Activated T-cell treated with anti-CD3 and anti-CD28 coated beads, Interleukin-2, amount 50 U/mL, for 72 hours (primary cell): ENCODE data around the gene FOXP1. TPM values are rescaled to one million over a fixed set of nuclear protein-coding genes. Genes with fewer than 3 reads are reported as not detected.
A peak's percentile ranks its signal among the peaks of the same experiment; 100 is the strongest.

Experiments used
- ATAC-seq, 2 donors: fragments of 150-1000 bp; cut with Tn5 transposase; replicated peaks in 1 of 2; 2 replicates each; pipeline ENCODE4 v1.10.0; 2021; ENCODE audit warnings: moderate library complexity in 2 of 2, mild to moderate bottlenecking in 1 of 2
- DNase-seq, 2 donors: peaks; one replicate each; pipeline ENCODE4 v3.0.0; 2021 to 2022; ENCODE audit warnings: mixed read lengths in 1 of 2
- H3K27ac Mint-ChIP-seq: one replicate; pipeline ENCODE4 v1.8.0; 2022; ENCODE audit warnings: mild to moderate bottlenecking, moderate library complexity, mixed read lengths
- H3K27me3 Mint-ChIP-seq: one replicate; pipeline ENCODE4 v1.8.0; 2022; ENCODE audit warnings: low read depth, mixed read lengths
- H3K36me3 Mint-ChIP-seq, 2 donors: one replicate each; pipeline ENCODE4 v1.8.0; 2022; ENCODE audit warnings: mixed read lengths in 2 of 2, mild to moderate bottlenecking in 1 of 2; ENCODE audit not compliant: insufficient read depth in 2 of 2
- H3K4me1 Mint-ChIP-seq: one replicate; pipeline ENCODE4 v1.8.0; 2022; ENCODE audit warnings: low read depth, mixed read lengths
- H3K4me3 Mint-ChIP-seq, 2 donors: one replicate each; pipeline ENCODE4 v1.8.0; 2022; ENCODE audit warnings: mild to moderate bottlenecking in 2 of 2, mixed read lengths in 2 of 2, moderate library complexity in 2 of 2
- H3K9me3 Mint-ChIP-seq, 2 donors: one replicate each; pipeline ENCODE4 v1.8.0; 2022; ENCODE audit warnings: mixed read lengths in 2 of 2
- total RNA-seq, 2 donors: library from RNA; stranded (reverse); gene quantifications; one replicate each; pipeline ENCODE4 v1.2.3, GENCODE V29; 2022

Gene FOXP1
- total RNA-seq, 2 donors from 2014 or later: 124 to 156 TPM

GRCh38 chr3:71104556-71104955 is 479.0 kb downstream of the FOXP1 start:
- Mint-ChIP-seq H3K27me3 (no peaks in the 10 kb centered on the region), H3K4me1 (peaks cover 94% of the 10 kb centered on the region), H3K9me3 (no peaks in the 10 kb centered on the region), H3K4me3 (peak overlapping the region in 1 of 2 donors; percentile 47), H3K27ac (peak overlapping the region; percentile 26), H3K36me3 (peaks cover 3 to 16% of the 10 kb centered on the region in 2 donors)
- no peak for ATAC-seq
- no peak for DNase-seq

DNA sequence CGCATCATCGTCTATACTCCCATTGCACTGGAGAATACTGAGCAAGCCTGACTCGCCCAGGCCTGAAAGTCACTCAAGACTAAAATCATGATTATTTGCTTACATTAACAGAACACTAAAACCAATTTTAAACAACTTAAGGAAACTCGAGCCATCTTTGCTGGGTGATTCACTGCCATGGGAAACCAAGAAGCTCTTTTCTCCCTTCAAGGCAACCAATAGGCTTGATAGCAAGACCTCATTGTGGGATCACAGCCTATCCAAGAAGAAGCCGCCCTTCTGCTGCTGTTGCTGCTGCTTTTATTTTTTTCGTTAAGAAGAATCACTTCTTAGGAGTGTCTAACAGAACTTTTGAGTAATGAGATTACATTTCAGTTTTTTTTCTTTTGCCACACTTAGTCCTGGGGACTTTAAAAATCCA is 479.4 kb downstream of the FOXP1 start:
- peaks cover 94% of the 10 kb centered on the region for H3K4me1 Mint-ChIP-seq

GRCh38 chr3:71103430-71103921 is 480.1 kb downstream of the FOXP1 start:
- no peaks in the 10 kb centered on the region for H3K9me3 Mint-ChIP-seq
- peak overlapping the region; percentile 23 to 47 for H3K4me3 Mint-ChIP-seq
- H3K27ac Mint-ChIP-seq: no peak overlapping the region
- DNase-seq: no peak
- ATAC-seq: no peak
- H3K27me3 Mint-ChIP-seq: no peaks in the 10 kb centered on the region
- H3K4me1 Mint-ChIP-seq: peaks cover 94% of the 10 kb centered on the region
- peaks cover 3 to 15% of the 10 kb centered on the region in 2 donors for H3K36me3 Mint-ChIP-seq

More for the DNA sequence above, 479.4 kb downstream of the FOXP1 start:
- no peaks in the 10 kb centered on the region for H3K9me3 Mint-ChIP-seq
- DNase-seq: no peak
- peak overlapping the region; percentile 39 for H3K27ac Mint-ChIP-seq
- peaks cover 3 to 15% of the 10 kb centered on the region in 2 donors for H3K36me3 Mint-ChIP-seq
- no peaks in the 10 kb centered on the region for H3K27me3 Mint-ChIP-seq
- H3K4me3 Mint-ChIP-seq: peak overlapping the region in 1 of 2 donors; percentile 47
- peak in 1 of 2 donors; percentile 14 for ATAC-seq

GRCh38 chr3:71102111-71102983 is 481.2 kb downstream of the FOXP1 start:
- ATAC-seq (no peak), DNase-seq (no peak)
- Mint-ChIP-seq H3K4me1 (peaks cover 95% of the 10 kb centered on the region), H3K4me3 (peak overlapping the region; percentile 74 to 77), H3K36me3 (peaks cover 2 to 16% of the 10 kb centered on the region in 2 donors), H3K9me3 (no peaks in the 10 kb centered on the region), H3K27me3 (no peaks in the 10 kb centered on the region), H3K27ac (peak overlapping the region; percentile 84)

DNA sequence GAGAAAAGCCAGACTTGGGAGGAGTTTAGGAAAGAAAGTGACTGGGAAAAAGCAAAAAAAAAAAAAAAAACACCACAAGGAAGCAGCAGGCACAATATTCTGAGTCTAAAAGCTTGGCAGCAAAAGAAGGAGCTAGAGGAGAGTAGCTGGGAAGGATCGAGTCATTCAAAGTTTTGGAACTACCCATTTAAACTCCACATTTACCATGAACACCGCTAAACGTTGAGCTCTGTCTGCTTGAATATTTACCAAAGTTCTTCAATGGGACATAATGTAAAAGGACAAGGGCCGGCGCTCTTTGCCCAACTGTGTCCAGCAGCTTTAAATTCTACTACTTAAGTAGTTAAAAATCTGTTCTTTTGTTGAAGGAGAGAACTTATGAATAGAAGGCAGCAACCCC is 481.9 kb downstream of the FOXP1 start:
- H3K36me3 Mint-ChIP-seq: peaks cover 2 to 14% of the 10 kb centered on the region in 2 donors
- H3K27ac Mint-ChIP-seq: peak overlapping the region; percentile 84
- DNase-seq (no peak), ATAC-seq (no peak)
- no peaks in the 10 kb centered on the region for H3K9me3 Mint-ChIP-seq
- H3K4me1 Mint-ChIP-seq: peaks cover 99% of the 10 kb centered on the region
- peak overlapping the region; percentile 74 to 77 for H3K4me3 Mint-ChIP-seq
- H3K27me3 Mint-ChIP-seq: no peaks in the 10 kb centered on the region

GRCh38 chr3:71101014-71101413 is 482.5 kb downstream of the FOXP1 start:
- ATAC-seq (peak; percentile 36 to 46), DNase-seq (no peak)
- Mint-ChIP-seq H3K27me3 (no peaks in the 10 kb centered on the region), H3K36me3 (peaks cover 2 to 11% of the 10 kb centered on the region in 2 donors), H3K4me3 (peak overlapping the region; percentile 74 to 77), H3K4me1 (peaks cover 99% of the 10 kb centered on the region), H3K27ac (peak overlapping the region; percentile 84), H3K9me3 (no peaks in the 10 kb centered on the region)

GRCh38 chr3:71099997-71100719 is 483.4 kb downstream of the FOXP1 start:
- H3K4me1 Mint-ChIP-seq: peaks cover 99% of the 10 kb centered on the region
- DNase-seq (no peak), ATAC-seq (peak; percentile 61 to 64)
- H3K27me3 Mint-ChIP-seq: no peaks in the 10 kb centered on the region
- H3K9me3 Mint-ChIP-seq: no peaks in the 10 kb centered on the region
- H3K27ac Mint-ChIP-seq: peak overlapping the region; percentile 84
- peaks cover 2 to 8% of the 10 kb centered on the region in 2 donors for H3K36me3 Mint-ChIP-seq
- peak overlapping the region; percentile 74 to 77 for H3K4me3 Mint-ChIP-seq

GRCh38 chr3:71097557-71097956 is 486.0 kb downstream of the FOXP1 start:
- Mint-ChIP-seq H3K4me1 (peaks cover 99% of the 10 kb centered on the region), H3K36me3 (peaks cover 5 to 11% of the 10 kb centered on the region in 2 donors), H3K27me3 (no peaks in the 10 kb centered on the region), H3K4me3 (no peak overlapping the region), H3K27ac (peak overlapping the region; percentile 67), H3K9me3 (no peaks in the 10 kb centered on the region)
- no peak for DNase-seq
- no peak for ATAC-seq

DNA sequence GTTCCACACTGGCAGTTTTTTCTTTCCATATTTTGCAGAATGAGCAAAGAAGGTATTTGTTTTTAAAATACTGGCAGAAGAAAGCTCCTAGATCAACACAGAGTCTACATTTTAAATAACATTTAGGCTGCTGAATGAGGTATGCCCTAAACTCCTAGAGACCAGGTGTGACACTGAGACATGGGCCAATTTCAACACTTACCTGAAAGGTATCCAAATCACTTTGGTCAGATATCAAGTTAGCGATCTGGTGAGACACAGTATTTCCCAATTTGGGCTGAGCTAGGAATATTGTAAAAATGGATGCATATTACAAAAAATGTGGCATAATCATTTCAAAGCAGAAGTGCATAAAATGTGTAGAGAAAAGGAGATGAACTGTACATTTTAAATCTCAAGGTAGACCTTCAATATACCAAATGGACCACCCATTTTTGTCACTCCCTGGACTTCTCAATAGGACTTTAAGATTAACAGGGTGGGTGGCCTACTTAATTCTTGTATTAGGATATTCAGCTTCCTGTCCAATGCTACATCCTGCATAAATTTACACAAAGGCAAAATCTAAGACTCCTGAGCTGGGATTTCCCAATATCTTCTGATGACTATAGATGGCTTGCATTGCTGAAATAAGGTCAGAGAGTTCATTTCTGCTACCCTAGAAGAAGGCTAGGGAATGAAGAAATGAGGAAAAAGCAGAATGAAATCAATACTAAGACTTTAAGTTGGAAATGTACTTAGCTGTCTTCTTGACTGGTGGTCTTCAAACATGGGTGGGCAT is 487.8 kb downstream of the FOXP1 start:
- Mint-ChIP-seq H3K4me3 (peak overlapping the region in 1 of 2 donors; percentile 4), H3K27me3 (no peaks in the 10 kb centered on the region), H3K4me1 (peaks cover 94% of the 10 kb centered on the region), H3K36me3 (peaks cover 3 to 13% of the 10 kb centered on the region in 2 donors), H3K27ac (no peak overlapping the region), H3K9me3 (no peaks in the 10 kb centered on the region)
- no peak for ATAC-seq
- DNase-seq: no peak

DNA sequence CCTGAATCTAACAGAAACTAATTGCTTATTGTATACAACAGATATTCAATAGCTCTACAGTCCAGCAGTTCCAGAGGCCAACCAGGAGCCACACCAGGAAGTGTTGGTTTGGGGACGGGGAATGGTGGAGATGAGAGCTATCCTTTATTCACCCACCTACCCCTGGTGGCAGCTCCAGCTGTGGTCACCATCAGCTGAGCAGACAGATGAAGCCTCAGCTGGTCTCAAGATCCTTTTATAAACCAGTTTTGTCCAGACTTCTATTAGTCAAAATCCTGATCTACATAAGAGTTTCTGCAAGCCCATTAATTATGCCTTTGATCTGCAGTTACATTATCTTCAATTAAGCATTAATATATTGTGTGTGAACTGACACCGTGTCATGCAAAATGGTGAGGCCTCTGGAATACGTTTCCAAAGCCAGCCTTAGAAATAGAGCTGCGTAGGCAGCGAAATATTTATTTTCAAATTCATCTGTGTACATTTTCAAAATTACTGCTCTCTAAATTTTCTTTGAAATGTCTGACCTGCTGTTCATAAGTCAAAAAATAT is 488.8 kb downstream of the FOXP1 start:
- peaks cover 3 to 13% of the 10 kb centered on the region in 2 donors for H3K36me3 Mint-ChIP-seq
- H3K27ac Mint-ChIP-seq: peak overlapping the region; percentile 61
- no peak for ATAC-seq
- DNase-seq: no peak
- H3K4me3 Mint-ChIP-seq: peak overlapping the region in 1 of 2 donors; percentile 59
- H3K9me3 Mint-ChIP-seq: no peaks in the 10 kb centered on the region
- H3K27me3 Mint-ChIP-seq: no peaks in the 10 kb centered on the region
- peaks cover 94% of the 10 kb centered on the region for H3K4me1 Mint-ChIP-seq

- ATAC-seq (no peak), DNase-seq (no peak)
- no peaks in the 10 kb centered on the region for H3K9me3 Mint-ChIP-seq
- H3K27me3 Mint-ChIP-seq: no peaks in the 10 kb centered on the region
- H3K4me3 Mint-ChIP-seq: peak overlapping the region; percentile 62 to 83
- peaks cover 94% of the 10 kb centered on the region for H3K4me1 Mint-ChIP-seq
- H3K36me3 Mint-ChIP-seq: peaks cover 3 to 17% of the 10 kb centered on the region in 2 donors
- peak overlapping the region; percentile 96 for H3K27ac Mint-ChIP-seq
Measured at GRCh38 chr3:71092665-71093064, 490.9 kb downstream of the FOXP1 start.

DNA sequence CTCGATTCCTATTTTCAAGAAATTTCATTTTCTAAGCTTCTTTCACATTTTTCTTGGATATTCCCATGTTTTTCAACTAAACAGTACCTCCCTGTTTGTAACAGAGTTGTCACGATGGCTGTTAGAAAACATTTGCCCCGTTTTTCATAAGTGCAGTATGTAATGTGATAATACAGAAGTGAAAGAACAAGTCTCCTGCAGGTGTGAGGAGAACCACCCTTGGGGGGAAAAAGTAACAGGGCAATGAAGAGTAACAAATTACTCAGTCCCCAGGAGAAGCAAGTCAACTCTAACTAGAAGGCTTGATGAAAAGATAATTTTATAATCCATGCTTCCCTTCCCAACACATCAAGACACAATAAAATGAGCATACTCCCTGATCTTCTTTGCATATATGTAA is 493.3 kb downstream of the FOXP1 start:
- Mint-ChIP-seq H3K9me3 (no peaks in the 10 kb centered on the region), H3K4me3 (peak overlapping the region; percentile 26 to 53), H3K27me3 (no peaks in the 10 kb centered on the region), H3K4me1 (peaks cover 89% of the 10 kb centered on the region), H3K36me3 (peaks cover 5 to 17% of the 10 kb centered on the region in 2 donors), H3K27ac (peak overlapping the region; percentile 36)
- no peak for DNase-seq
- ATAC-seq: no peak
